Upper lobe of left lung (tissue), 4 donors: ENCODE results near the gene CPEB1.

ENCODE experiments used
- EP300 ChIP-seq, 4 donors: sonication (generic); formaldehyde crosslinking; IDR thresholded peaks; one replicate each; pipeline ENCODE4 v1.5.1; 2017; ENCODE audit warnings: antibody characterized with exemption in 4 of 4, control low read depth in 2 of 4
- POLR2A ChIP-seq, 4 donors: fragments of 450-650 bp; IDR thresholded peaks; one replicate each; pipeline ENCODE4 v1.5.1; 2016 to 2017; ENCODE audit warnings: antibody characterized with exemption in 4 of 4, mild to moderate bottlenecking in 2 of 4
- TF ChIP-seq, protein P1 (sequence below), 6 experiments: fragments of 450-650 bp in 4 of 6; fragments of 200-600 bp in 2 of 6; sonication (generic) in 2 of 6; IDR thresholded peaks; one replicate each; pipeline ENCODE4 v1.5.1; 2016 to 2019; ENCODE audit warnings: antibody characterized with exemption in 6 of 6

DNA sequence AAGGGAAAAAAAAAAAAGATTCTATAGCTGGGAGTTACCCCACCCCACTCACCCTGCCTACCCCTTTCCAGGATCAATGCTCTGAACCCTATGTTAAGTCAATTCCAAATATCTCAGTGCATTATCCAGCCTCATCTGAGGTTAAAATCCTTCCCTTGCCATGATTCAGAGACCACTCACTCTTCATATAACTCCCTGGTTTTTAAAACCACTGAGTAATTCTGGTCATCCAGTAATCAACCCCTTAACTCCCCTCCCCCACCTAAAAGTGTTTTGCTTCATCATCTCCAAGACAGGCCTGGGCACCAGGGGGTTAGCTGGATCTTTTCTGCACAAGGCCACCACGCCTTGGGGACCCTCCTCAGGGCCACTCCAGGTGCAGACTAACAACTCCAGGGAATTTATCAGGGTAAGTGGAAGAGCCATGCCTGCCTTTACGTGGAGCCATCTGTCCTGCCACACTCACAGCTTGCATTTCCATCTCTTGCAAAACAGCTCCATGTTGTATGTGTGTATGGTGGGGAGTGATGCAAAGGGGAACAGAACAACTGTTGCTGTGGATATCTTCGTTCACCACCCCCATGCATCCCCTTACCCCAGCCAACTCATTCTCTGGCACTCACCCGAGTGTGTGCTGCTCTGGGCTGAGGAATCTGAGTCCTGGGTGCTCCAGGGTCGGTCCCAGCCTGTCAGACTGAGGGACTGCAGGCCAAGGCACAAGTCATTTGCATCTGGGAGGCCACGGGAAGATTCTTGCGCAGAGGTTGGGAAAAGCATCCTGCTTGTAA is 76.2 kb downstream of the CPEB1 start:
- TF ChIP-seq, protein P1, sequence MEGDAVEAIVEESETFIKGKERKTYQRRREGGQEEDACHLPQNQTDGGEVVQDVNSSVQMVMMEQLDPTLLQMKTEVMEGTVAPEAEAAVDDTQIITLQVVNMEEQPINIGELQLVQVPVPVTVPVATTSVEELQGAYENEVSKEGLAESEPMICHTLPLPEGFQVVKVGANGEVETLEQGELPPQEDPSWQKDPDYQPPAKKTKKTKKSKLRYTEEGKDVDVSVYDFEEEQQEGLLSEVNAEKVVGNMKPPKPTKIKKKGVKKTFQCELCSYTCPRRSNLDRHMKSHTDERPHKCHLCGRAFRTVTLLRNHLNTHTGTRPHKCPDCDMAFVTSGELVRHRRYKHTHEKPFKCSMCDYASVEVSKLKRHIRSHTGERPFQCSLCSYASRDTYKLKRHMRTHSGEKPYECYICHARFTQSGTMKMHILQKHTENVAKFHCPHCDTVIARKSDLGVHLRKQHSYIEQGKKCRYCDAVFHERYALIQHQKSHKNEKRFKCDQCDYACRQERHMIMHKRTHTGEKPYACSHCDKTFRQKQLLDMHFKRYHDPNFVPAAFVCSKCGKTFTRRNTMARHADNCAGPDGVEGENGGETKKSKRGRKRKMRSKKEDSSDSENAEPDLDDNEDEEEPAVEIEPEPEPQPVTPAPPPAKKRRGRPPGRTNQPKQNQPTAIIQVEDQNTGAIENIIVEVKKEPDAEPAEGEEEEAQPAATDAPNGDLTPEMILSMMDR (IDR thresholded peaks at IDR 0.05) = no peak
- TF ChIP-seq EP300 (IDR thresholded peaks at IDR 0.05) (no peak), POLR2A (IDR thresholded peaks at IDR 0.05) (no peak)
